ENCODE data around the gene MAN1A2. TPM values are rescaled to one million over a fixed set of nuclear protein-coding genes. Genes with fewer than 3 reads are reported as not detected.

Gene MAN1A2
- total RNA-seq, 1 experiment from 2014 or later, result 28.7 TPM

DNA sequence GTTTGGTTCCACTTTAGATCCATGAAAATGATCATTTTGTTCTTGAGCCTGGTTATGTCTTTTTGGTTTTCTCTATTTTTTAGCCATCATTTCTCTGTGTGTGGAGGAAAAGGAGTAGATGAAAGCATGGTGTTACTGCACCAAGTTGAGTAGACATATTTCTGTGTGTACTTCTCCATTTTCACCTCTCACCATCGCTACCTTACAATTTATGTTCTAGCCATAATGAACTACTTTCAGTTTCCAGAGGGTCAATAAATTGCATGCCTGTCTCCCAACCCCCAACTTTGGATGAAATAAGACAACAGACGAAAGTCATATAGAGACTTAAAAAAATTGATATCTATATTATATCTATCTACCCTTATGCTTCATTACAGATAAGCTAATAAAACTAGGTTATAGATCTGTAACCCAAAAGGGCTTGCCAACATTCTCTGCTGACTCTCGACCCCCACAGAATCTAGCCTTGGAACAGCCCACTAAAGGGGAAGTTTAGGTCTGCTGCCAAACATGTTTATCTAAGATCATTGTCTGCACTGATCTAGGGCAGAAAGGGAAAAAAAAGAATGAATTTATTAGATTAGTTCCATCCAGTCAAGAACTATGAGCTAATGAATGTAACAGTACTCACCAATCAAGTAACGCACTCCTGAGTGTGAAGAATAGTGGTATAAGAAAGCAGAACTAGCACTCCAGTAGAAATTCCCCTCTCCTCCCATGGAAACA lies 7.5 kb upstream of the MAN1A2 start:
- intact Hi-C loops (cut with micrococcal nuclease; ENCODE audit: unreplicated experiment) (no loop called here), in situ Hi-C loops (cut with HindIII; ENCODE audit: low pct_unique_long_range_greater_than_20kb, low sequenced_read_pairs) (no loop called here)
- H3K36me3 ChIP-seq (ENCODE audit: control insufficient read depth, insufficient read depth, low read length), result no peaks in the 10 kb centered on the region
- DNase-seq (ENCODE audit: low read depth, low spot score), result no peak
- no TSS peak for BruUV-seq (replicated peaks)
- no peak overlapping the region for H3K4me3 ChIP-seq (ENCODE audit: low read depth in 2 of 2, low read length in 2 of 2)
- TF ChIP-seq TCF7L2 (IDR thresholded peaks at IDR 0.05; ENCODE audit: low read depth, low read length) (no peak), CTCF (IDR thresholded peaks at IDR 0.05) (no peak), REST (IDR thresholded peaks at IDR 0.05; ENCODE audit: insufficient read depth in 1 of 2, low read depth in 2 of 2, low read length in 1 of 2) (no peak), POLR2AphosphoS5 (IDR thresholded peaks at IDR 0.05; ENCODE audit: low read depth, low read length) (no peak), SIN3A (IDR thresholded peaks at IDR 0.05; ENCODE audit: borderline replicate concordance, insufficient read depth, low read depth, low read length) (no peak)
- CTCF ChIA-PET, result no interaction called here
- no peak for ATAC-seq
- no peaks in the 10 kb centered on the region for H3K27me3 ChIP-seq (ENCODE audit: control insufficient read depth, insufficient read depth, low read length)
- no peak overlapping the region for H3K27ac ChIP-seq (ENCODE audit: low read length)
- POLR2A ChIA-PET, result no interaction called here
- no peaks in the 10 kb centered on the region; the same call in 1 of the 2 replicates for H3K4me1 ChIP-seq (ENCODE audit: control insufficient read depth, insufficient read depth, low read length)
- H3K9me3 ChIP-seq (ENCODE audit: control insufficient read depth, insufficient read depth, low read depth, low read length), result no peaks in the 10 kb centered on the region

GRCh38 chr1:117362986-117363385 lies 4.3 kb upstream of the MAN1A2 start:
- ChIA-PET POLR2A (no interaction called here), CTCF (no interaction called here)
- no peaks in the 10 kb centered on the region for H3K27me3 ChIP-seq (ENCODE audit: control insufficient read depth, insufficient read depth, low read length)
- no TSS peak for BruUV-seq (replicated peaks)
- TF ChIP-seq REST (IDR thresholded peaks at IDR 0.05; ENCODE audit: insufficient read depth in 1 of 2, low read depth in 2 of 2, low read length in 1 of 2) (no peak), SIN3A (IDR thresholded peaks at IDR 0.05; ENCODE audit: borderline replicate concordance, insufficient read depth, low read depth, low read length) (no peak), CTCF (IDR thresholded peaks at IDR 0.05) (no peak), TCF7L2 (IDR thresholded peaks at IDR 0.05; ENCODE audit: low read depth, low read length) (no peak), POLR2AphosphoS5 (IDR thresholded peaks at IDR 0.05; ENCODE audit: low read depth, low read length) (no peak)
- ATAC-seq, result no peak
- no peaks in the 10 kb centered on the region; the same call in 1 of the 2 replicates for H3K36me3 ChIP-seq (ENCODE audit: control insufficient read depth, insufficient read depth, low read length)
- in situ Hi-C loops (cut with HindIII; ENCODE audit: low pct_unique_long_range_greater_than_20kb, low sequenced_read_pairs), result no loop called here
- peaks cover 5% of the 10 kb centered on the region for H3K4me1 ChIP-seq (ENCODE audit: control insufficient read depth, insufficient read depth, low read length)
- intact Hi-C loops (cut with micrococcal nuclease; ENCODE audit: unreplicated experiment), result no loop called here
- H3K27ac ChIP-seq (ENCODE audit: low read length), result no peak overlapping the region
- no peak for DNase-seq (ENCODE audit: low read depth, low spot score)
- no peaks in the 10 kb centered on the region for H3K9me3 ChIP-seq (ENCODE audit: control insufficient read depth, insufficient read depth, low read depth, low read length)
- no peak overlapping the region for H3K4me3 ChIP-seq (ENCODE audit: low read depth in 2 of 2, low read length in 2 of 2)

All from Panc1 (cell line).